Inflammatory macrophage (primary cell): ENCODE data around the gene KLK5.
"Not testable (repeated sequence)": the region's sequence is repeated elsewhere in the genome, so short reads cannot be mapped to it uniquely, and the experiment has no call there.

Source experiments
- DNase-seq, 2 donors: peaks; one replicate each; pipeline ENCODE4 v3.0.0-alpha.2; 2020 to 2022

KLK5 gene

DNA sequence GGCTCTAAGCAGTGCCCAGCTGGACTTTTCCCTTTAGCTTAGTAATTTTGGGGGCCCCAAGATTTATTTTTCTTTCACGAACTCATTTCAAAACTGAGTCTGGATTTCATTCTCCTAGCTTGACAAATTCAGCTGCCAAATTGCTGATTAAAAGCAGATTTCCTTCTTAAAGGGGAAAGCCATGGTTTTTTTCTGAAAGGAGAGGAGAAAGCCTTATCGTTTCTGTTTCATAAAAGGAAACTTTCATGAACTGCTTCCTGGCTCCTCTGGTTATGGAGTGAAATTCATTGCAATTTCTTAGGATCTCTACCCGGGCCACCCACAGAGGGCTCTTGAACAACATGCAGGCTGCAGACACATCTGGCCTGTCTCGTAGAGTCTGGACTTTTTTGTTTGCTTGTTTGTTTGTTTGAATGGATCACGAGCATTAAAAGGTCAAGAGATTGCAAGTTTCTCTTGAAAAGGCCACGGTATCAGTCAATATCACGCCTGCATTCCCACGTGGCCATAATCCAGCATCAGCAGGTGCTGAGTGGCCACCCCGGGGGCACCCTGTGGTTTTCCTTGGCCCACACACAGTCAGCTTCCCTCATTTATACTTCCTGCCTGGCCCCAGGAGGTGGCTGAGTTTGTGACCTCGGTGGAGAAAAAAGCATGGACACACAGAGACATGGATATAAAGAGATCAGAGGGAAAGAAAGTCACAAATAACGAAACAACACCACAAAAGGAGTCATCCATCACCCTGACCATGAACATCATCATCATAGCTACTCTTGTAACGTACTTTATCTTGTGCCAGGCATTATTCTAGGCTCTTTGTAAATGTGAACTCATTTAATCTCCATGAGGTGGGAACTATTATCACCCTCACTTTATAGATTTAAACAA, 31.2 kb downstream of the KLK5 start:
- peak; percentile 86 to 94 for DNase-seq

DNA sequence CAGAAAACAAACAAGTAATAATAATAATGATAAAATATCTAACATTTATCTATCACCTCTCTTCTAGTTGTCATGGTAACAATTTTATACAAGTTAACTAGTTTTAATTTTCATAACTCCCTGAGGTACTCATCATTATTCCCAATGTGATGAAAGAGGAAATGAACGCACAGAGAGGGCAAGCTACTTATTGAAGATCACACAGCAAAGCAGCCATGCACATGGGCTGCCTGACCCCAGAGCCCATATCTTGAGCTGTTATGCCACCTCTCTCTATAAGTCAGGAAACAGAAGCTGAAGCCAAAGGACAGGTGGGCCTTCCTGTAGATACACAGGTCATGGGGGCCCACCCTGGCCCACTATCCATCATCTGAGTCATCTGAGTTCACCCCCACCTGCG, 36.8 kb downstream of the KLK5 start:
- DNase-seq: no peak

DNA sequence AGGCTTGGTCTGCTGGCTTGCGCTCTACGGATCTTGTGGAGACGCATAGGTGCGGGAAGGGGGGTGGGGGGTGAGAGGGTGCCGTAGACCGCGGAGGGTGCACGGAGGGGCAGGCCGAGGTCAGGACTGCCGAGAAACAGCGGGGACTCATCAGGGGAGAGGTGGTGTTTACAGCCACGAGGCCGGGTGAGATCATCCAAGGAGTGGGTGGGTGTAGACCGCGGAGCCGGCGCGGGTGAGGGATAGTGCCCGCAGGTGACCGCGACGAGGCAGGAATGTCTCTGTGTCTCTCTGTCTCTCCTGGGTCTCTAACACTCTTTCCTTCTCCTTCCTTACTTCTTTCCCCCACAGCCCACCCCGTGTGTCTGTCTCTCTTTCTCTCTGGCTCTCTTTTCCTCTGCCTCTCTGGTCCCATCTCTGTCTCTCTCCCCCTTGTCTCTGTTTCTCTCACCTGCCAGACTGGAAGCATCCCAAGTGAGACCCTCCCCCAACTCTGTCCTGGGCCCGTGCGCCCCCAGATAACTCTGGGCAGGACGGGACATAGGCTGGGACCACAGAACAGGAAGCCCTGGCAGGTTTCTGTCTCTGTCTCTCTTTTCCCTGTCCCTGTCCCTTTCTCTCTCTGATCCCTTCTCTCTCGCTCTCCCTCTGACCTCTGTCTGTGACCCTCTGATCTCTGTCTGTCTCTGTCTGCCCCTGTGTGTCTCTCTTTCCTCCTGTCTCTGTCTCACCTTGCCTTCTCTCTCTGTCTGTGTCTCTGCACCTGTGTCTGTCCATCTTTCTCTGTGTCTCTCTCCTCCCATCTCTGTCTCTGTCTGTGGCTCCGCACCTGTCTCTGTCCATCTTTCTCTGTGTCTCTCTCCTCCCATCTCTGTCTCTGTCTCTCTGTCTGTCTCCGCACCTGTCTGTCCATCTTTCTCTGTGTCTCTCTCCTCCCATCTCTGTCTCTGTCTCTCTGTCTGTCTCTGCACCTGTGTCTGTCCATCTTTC, 39.8 kb downstream of the KLK5 start:
- peak; percentile 35 to 78 for DNase-seq

GRCh38 chr19:50912102-50912599, 40.7 kb downstream of the KLK5 start:
- no peak for DNase-seq

DNA sequence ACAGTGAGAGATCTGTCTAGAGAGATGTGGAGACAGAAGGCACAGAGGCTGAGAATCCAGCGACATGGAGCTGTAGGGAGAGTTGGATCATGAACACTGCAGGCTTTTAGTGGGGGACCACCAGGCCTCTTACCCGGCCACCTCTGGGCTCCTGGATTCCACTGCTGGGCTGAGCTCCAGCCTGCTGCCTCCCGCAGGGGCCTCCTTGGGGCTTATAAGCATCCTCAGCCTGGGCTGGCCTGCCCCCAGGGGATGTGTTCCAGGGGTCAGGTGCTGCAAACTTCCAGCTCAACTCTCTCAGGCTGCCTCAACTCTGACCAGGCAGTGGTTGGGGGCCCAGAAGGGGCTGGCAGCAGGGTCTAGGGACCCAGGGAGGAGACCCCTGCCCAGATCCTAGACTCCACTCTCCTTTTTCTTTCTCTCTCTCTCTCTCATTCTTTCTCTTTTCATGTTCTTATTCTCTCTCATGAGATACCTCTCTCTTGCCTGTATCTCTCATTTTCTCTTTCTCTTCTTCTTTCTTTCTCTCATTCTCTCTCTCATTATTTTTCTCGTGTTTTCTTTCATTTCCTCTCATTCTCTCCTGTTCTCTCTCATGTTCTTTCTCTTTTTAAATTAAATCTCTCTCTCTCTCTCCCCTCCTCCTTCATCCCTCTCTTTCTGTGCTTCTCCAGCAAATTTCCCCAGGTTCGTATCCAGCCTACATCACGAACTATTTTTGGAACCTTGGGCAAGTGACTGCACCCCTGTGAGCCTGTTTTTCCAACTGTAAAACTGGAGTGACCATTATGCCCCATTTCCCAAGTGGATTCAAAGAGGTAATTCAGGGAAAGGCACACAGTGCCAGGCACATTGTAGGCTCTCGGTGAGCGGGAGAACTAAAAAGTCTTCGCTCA, 41.4 kb downstream of the KLK5 start, which contains the start of gene KLK4:
Gene KLK4 (minus strand): TSS at position 190 of the 896 bp plus-strand sequence. CDS start 657 bp downstream, outside the sequence.
- no peak for DNase-seq

- DNase-seq: no peak
These were observed 42.1 kb downstream of the KLK5 start for GRCh38 chr19:50910722-50911121.

DNA sequence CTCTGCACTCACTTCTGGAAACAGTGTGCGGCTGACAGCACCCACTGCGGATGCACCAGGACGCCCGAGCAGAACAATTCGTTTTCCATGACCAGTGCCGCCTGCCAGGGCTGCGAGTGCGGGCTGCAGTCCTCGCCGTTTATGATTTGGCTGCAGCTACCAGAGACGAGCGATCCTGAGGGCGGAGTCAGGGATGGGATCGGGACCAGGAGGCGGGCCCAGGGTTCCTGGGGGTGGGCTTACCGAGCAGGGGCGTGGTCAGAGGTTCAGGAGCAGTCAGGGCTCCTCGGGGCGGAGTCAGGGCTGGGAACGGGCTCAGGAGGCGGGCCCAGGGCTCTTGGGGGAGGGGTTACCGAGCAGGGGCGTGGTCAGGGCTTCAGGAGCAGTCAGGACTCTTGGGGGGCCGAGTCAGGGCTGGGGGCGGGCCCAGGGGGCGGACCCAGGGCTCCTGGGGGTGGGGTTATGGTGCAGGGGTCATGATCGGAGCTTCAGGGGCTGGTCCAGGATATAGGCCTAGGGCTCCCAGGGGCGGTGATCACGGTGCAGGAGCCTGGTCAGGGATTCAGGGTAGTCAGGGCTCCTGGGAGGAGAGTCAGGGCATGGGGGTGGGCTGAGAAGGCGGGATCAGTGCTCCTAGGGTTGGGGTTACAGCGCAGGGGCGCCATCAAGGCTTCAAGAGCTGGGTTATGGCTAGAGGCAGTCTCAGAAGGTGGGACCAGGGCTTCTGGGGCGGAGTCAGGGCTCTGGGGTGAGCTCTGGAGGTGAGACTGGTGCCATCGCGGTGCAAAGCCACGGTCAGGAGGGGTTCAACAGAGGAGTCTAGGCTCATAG, 43.4 kb downstream of the KLK5 start:
- DNase-seq: peak; percentile 36 to 44

- no peak for DNase-seq
These were observed 44.5 kb downstream of the KLK5 start for GRCh38 chr19:50908336-50908735.

DNA sequence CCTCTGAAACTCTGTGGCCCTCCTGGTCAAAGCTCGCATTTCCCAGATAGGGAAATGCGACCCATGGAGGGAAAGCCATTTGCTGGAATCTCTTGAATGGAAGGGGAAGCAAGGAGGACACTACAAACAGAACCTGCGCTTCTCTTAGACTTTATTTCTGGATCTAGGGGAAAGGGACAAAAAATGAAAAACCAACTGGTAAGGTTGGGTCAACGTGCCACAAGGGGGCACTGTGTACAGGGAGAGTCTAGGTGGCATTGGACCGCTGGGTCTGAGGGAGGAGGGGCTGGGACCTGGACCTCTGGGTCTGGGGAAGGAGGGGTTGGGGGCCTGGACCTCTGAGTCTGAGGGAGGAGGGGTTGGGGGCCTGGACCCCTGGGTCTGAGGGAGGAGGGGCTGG, 46.6 kb downstream of the KLK5 start:
- peak; percentile 32 to 53 for DNase-seq

DNA sequence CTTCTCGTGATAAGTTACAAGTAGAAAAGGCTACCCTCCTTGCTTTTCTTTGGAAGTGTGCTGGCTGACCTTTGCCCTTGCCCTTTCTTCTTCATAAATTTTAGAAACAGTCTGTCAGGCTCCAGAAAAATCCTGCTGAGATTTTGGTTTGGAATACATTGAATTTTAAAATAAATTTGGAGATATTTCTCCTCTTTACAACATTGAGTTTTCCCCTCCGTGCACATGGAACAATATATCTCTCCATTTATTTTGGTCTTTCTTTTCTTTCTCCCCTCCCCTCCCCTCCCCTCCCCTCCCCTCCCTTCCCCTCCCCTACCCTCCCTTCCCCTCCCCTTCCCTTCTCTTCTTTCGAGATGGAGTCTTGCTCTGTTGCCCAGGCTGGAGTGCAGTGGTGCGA, 50.2 kb downstream of the KLK5 start:
- DNase-seq: no peak

GRCh38 chr19:50899569-50899968, 53.3 kb downstream of the KLK5 start:
- no peak for DNase-seq

DNA sequence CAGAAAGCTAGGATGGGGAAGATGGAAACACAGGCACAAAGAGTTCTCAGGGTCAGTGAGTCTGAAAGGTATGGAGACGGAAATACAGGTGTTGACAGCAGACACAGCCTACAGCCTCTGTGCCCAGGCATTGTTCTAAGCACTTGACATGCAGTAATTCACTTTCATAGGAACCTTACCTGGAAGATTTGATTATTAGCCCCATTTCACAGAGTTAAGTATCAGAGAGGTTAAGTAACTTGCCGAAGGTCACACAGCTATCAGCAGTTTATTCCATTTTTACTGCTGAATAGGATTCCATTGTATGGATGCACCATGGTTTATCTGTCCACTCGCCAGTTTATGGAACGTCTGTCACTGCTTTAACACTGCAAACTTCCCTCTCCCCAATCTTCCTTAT, 54.8 kb downstream of the KLK5 start:
- no peak for DNase-seq

DNA sequence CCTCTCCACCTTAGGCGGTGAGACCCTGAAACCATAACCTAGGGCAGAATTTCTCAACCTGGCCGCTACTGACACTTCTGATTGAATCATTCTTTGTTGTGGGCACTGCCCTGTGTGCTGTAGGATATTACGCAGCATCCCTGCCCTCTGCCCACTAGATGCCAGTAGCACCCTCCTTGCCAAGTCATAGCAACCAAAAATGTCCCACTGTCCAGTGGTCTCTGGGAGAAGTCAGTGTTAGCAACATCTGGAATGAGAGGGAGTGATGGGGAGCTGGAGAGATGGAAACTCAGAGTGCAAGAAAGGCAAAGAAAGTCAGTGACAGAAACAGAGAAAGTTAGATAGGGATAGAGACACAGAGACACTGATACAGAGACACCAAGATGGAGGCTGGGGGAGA, 55.2 kb downstream of the KLK5 start:
- no peak for DNase-seq

GRCh38 chr19:50897191-50897607, 55.6 kb downstream of the KLK5 start:
- no peak for DNase-seq

DNA sequence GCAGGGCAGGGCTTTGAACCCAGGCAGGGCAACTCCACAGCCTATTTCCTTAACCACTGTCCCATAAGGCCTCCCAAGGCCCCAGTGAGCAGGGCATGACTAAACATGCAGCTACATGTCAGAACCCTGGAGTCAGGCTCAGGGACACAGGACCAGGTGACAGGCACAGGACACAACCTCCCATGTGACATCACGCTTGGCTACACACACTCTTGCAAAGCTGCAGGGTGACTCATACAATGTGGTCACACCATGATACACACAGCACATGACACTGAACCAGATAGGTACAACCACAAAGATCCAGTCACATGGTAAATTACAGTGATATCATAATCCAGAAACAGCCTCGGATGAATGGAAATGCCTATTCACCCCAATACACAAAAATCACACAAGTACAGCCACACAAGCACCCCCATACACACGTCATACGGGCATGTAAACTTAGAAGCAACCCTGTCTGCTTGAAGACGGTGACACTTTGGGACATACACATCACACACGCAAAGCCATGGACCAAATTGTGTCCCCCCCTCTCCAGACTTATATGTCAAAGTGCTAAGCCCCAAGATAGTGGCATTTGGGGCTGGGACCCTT, 56.1 kb downstream of the KLK5 start:
- DNase-seq: peak; percentile 72 to 87

DNA sequence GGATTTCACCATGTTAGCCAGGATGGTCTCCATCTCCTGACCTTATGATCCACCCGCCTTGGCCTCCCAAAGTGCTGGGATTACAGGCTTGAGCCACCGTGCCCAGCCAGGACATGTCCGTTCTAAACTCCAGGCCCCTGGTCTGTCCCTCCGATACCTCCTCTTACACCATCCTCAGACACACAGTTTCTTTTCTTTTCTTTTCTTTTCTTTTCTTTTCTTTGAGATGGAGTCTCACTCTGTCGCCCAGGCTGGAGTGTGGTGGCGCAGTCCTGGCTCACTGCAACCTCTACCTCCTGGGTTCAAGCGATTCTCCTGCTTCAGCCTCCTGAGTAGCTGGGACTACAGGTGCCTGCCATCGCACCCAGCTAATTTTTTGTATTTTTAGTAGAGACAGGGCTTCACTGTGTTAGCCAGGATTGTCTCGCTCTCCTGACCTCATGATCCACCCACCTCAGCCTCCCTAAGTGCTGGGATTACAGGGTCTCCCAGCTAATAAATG, 56.7 kb downstream of the KLK5 start:
- DNase-seq: not testable (repeated sequence)

GRCh38 chr19:50894478-50895356, 58.1 kb downstream of the KLK5 start:
- DNase-seq: no peak
